GM21786 (cell line): Measurements from ENCODE around the gene TMEM270.
"Not testable (repeated sequence)": the region's sequence is repeated elsewhere in the genome, so short reads cannot be mapped to it uniquely, and the experiment has no call there.

ENCODE experiments used
- ATAC-seq: cut with Tn5 transposase; IDR thresholded peaks from one replicate; pipeline ENCODE4 v1.9.1; 2021; ENCODE audit not compliant: unreplicated experiment

The TMEM270 gene

GRCh38 chr7:73860859-73861258, at the start of gene TMEM270:
TMEM270 (plus strand) TSS chr7:73861159; CDS start chr7:73861195, 36 bp downstream.
- no peak for ATAC-seq

DNA sequence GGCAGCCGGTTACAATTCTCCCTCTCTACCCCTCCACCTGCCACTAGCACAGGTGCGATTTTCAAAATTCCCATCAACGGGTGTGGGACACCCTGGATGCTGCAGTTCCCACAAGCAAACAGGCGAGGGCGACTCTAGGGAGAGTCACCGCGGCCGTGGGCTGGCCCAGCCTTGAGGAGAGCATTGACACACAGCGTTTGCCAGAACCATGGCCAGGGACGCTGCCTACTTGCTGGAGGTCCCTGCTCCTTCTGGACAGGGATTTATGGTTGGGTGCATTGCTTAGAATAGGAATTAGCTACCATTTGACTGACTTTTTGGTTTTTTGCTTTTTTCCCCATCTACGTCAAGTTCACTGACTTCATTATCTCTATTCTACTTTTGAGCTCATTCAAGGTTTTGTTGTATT, 49.2 kb upstream of the TMEM270 start:
- no peak for ATAC-seq

DNA sequence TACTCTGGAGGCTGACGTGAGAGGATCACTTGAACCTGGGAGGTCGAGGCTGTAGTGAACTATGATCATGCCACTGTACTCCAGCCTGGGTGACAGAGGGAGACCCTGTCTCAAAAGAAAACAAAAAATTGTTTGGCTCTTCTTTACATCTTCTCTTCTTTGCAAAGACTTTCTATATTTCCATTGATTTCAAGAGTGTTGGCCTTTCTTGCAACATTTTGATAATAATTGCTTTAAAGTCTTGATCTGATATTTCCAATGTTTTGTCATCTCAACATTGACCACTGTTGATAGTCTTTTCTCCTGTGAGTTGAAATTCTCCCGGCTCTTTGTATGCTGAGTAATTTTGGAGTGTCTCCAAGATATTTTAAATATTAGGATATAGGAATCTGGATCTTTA, 48.0 kb upstream of the TMEM270 start:
- no peak for ATAC-seq

DNA sequence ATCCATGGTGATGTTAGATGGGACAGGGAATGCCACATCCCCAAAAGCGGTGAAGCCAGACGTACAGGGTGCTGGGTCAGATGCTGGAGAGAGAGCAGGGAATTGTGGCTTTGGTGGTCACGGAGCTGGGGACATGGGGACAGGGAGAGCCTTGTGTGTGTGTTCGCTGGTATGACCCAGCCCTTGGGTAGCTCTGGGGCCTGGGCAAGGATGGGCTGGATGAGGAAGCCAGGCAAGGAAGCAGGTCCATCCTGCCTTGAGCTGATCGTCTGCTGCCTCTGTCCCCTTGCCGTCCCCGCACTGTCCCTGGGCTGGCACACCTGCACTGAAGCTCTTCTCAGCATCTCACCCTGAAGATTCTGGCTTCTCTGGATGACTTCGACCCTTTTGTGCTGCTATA, 45.5 kb upstream of the TMEM270 start:
- ATAC-seq = no peak

DNA sequence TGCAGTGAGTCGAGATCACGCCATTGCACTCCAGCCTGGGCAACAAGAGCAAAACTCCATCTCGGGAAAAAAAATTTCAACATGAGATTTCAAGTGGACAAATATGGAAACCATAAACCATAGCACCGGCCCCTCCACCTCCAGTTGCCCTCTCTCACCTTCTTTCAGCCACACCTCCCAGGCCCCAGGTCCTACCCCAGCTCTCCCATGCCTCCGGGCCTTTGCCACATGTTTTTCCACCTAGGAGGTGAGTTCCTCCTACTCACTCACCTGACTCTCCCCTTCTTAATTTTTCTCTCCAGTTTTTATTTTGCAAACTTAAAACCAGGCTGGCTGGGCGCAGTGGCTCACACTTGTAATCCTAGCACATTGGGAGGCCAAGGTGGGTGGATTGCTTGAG, 43.8 kb upstream of the TMEM270 start:
- no peak for ATAC-seq

DNA sequence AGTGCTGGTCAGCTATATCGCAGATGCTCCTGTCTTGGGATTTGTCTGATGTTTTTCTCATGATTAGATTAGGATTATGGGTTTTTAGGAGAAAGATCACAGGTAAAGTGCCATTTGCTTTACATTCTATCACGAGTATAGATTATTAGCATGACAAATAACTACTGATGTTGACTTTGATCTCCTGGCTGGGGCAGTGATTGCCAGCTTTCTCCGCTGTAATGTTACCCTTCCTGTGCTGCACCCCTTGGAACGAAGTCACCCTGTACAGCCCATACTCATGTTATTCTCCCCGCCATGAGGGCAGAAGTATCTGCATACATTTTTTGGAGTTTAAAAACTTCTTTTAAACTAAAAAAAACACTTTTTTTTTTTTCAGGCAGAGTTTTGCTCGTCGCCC, 40.9 kb upstream of the TMEM270 start:
- ATAC-seq = no peak

- not testable (repeated sequence) for ATAC-seq
These were observed 39.2 kb upstream of the TMEM270 start for GRCh38 chr7:73821597-73822285.

- no peak for ATAC-seq
These were observed 38.4 kb upstream of the TMEM270 start for GRCh38 chr7:73822319-73823173.

GRCh38 chr7:73823257-73823656, 37.7 kb upstream of the TMEM270 start:
- no peak for ATAC-seq

DNA sequence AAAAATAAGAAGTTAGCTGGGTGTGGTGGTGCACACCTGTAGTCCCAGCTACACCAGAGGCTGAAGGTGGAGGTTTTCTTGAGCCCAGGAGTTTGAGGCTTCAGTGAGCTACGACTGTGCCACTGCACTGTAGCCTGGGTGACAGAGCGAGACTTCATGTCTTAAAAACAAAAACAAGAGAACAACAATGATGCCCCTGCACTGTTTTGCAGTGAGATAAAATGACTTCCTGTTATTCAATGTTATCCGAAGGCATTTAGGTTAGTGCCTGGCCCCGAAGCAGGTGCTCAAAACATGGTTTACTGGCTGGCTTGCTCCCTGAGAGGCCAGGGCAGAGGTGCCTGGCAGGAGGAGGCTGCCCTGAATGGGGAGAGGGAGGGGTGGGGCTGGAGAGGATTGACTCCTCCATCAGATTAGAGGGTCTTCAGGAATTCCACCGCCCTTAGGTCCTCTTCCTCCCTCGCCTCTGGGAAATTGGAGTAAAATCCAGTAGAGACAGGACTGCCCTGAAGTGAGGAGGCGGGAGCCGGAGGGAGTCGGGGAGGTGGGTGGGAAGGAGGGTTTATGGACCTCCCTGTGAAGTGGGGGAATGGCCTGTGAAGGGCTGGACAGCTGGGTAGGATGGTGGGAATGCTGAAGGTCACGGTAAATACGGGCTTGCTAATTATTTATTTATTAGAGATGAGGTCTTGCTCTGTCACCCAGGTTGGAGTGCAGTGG, 36.9 kb upstream of the TMEM270 start:
- no peak for ATAC-seq

DNA sequence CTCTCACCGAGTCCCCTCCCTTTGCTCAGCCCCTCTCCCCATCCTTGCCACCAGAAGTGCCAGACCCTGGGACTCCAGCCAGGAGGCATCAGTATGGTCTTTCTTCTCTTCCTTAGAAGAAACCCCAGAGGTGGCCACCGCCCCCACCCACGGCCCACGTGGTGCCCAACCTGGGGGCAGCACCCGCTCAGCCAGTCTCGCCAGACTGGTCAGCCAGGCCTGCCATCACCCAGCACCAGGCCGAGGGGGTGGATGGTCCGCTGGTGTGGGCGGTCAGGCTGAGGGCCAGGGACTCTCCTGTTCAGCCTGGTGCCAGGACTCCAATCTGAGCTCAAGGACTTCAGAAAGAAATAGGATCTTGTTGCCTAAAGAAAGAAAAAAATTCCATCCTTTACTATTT, 36.0 kb upstream of the TMEM270 start:
- ATAC-seq = no peak

- ATAC-seq = no peak
These were observed 33.3 kb upstream of the TMEM270 start for GRCh38 chr7:73827567-73828106.

DNA sequence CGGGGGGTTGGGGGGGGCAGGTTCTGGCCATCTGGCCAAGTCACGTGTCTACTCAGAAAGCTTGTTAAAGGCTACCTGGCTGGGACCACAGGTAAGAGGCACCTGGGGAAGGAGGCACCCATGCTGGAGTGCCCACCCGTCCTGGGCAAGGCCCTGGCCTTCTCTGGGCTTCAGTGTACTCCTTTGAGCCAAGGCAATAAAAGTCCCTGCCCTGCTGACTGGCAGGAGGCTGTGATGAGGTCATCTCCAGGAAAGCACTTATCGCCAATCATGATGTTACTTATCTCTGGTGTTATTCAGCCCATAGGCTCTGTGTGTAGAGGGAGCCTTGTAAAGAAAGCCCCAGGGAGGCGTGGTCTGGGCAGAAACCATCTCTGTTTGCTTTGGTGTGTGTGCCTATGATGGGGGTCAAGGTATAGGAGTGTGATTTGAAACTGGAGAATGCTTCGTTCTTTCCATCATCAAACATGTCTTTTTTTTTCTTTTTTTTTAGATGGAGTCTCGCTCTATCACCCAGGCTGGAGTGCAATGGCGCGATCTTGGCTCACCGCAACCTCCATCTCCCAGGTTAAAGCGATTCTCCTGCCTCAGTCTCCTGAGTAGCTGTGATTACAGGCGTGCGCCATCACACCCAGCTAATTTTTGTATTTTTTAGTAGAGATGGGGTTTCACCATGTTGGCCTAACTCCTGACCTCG, 32.7 kb upstream of the TMEM270 start:
- ATAC-seq = no peak

DNA sequence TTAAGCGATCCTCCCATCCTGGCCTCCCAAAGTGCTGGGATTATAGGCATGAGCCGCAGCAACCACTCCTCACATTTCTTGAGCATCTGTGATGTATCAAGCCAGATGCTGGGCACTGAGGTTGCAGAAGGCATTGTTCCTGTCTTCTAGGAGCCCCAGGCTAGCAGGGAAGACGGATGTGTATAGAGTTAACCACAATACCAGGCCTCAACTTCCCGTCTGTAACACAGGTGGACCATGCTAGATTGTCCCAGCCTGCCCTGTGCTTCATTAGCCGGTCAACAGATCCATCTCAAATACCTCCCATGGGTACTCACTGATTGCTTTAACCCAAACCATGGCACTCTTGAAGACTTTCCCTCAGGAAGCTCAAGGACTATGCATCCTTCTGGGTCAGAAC, 32.0 kb upstream of the TMEM270 start:
- no peak for ATAC-seq

- ATAC-seq = no peak
These were observed 31.5 kb upstream of the TMEM270 start for GRCh38 chr7:73829505-73829904.

DNA sequence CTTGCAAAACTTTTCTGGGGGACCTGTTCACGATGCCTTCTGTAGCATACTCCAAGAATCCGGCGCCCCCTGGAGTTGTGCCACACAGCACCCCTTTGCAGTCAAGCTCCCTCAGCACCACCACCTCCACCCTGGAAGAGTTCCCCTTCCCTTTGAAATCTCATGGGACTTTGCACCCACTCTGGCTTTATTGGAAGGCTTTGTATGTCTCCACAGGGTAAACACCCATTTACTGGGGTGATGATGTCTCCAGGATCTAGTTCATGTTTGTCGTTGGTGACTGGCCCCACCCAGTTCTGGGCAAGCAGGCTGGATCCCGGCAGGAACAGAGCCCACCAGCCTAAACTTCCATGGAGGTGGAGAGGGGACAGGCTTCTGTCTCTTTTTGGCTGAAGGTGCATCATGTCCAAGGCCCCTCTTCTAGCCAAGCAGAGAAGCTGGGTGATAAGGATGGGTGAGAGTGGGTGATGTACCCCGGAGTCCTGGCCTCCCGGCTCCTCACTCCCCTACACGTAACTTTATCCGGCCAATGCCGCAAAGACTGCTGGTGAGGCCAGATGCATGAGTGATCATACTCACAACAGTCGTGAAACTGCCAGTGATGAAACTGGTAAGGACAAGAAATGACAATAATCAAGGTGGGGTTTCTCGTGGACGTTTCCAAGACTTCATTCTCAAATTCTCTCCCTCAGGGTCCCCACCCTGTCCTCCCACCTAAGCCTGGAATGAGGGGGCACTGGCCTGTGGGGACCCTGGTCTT, 30.9 kb upstream of the TMEM270 start:
- ATAC-seq = no peak

DNA sequence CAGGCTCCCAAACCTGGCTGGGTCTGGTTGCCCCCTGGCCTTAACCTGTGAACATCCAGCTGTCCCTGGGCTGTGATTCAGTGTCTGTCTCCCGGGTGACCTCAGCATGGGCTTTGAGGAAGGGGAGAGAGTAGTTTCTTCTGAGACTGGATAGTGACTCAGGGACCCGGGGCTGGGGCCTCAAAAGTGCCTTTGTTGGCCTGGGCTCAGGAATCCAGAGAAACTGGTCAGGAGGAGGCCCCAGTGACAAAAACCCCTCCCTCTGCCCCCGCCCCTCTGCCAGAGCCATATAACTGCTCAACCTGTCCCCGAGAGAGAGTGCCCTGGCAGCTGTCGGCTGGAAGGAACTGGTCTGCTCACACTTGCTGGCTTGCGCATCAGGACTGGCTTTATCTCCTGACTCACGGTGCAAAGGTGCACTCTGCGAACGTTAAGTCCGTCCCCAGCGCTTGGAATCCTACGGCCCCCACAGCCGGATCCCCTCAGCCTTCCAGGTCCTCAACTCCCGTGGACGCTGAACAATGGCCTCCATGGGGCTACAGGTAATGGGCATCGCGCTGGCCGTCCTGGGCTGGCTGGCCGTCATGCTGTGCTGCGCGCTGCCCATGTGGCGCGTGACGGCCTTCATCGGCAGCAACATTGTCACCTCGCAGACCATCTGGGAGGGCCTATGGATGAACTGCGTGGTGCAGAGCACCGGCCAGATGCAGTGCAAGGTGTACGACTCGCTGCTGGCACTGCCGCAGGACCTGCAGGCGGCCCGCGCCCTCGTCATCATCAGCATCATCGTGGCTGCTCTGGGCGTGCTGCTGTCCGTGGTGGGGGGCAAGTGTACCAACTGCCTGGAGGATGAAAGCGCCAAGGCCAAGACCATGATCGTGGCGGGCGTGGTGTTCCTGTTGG, 30.0 kb upstream of the TMEM270 start, which contains the start of gene CLDN4:
TSS of gene CLDN4 (plus strand) at position 316 of the 903 bp plus-strand sequence. CDS start at position 522, 206 bp downstream.
- ATAC-seq = no peak

GRCh38 chr7:73831584-73831833, 29.4 kb upstream of the TMEM270 start:
- ATAC-seq = no peak
